ENCODE results near the gene COL1A1.

The COL1A1 gene

GRCh38 chr17:50208611-50209061, 7.2 kb upstream of the COL1A1 start:
- no peak overlapping the region for H3K4me3 ChIP-seq (replicated peaks; ENCODE audit: low read depth, low read length)
- no peak for DNase-seq (ENCODE audit: extremely low read depth, insufficient read length)
- no peaks in the 10 kb centered on the region for H3K36me3 ChIP-seq (ENCODE audit: control insufficient read depth, insufficient read depth, low read length)
- H3K27me3 ChIP-seq (replicated peaks; ENCODE audit: control insufficient read depth, insufficient read depth, low read length), result peaks cover 5% of the 10 kb centered on the region
- TF ChIP-seq CTCF (IDR thresholded peaks at IDR 0.05; ENCODE audit: insufficient read depth, low read length, poor library complexity, severe bottlenecking), result no peak

GRCh38 chr17:50207792-50208567, 6.5 kb upstream of the COL1A1 start:
- DNase-seq (ENCODE audit: extremely low read depth, insufficient read length), result no peak
- H3K4me3 ChIP-seq (replicated peaks; ENCODE audit: low read depth, low read length), result no peak overlapping the region
- H3K27me3 ChIP-seq (replicated peaks; ENCODE audit: control insufficient read depth, insufficient read depth, low read length), result peaks cover 5% of the 10 kb centered on the region
- H3K36me3 ChIP-seq (ENCODE audit: control insufficient read depth, insufficient read depth, low read length), result no peaks in the 10 kb centered on the region
- TF ChIP-seq CTCF (IDR thresholded peaks at IDR 0.05; ENCODE audit: insufficient read depth, low read length, poor library complexity, severe bottlenecking), result no peak

GRCh38 chr17:50207315-50207714, 5.9 kb upstream of the COL1A1 start:
- TF ChIP-seq CTCF (IDR thresholded peaks at IDR 0.05; ENCODE audit: insufficient read depth, low read length, poor library complexity, severe bottlenecking), result no peak
- Histone ChIP-seq H3K4me3 (replicated peaks; ENCODE audit: low read depth, low read length) (no peak overlapping the region), H3K27me3 (replicated peaks; ENCODE audit: control insufficient read depth, insufficient read depth, low read length) (peaks cover 5% of the 10 kb centered on the region), H3K36me3 (ENCODE audit: control insufficient read depth, insufficient read depth, low read length) (no peaks in the 10 kb centered on the region)
- DNase-seq (ENCODE audit: extremely low read depth, insufficient read length), result no peak

GRCh38 chr17:50206604-50207293, 5.3 kb upstream of the COL1A1 start:
- DNase-seq (ENCODE audit: extremely low read depth, insufficient read length), result no peak
- Histone ChIP-seq H3K36me3 (ENCODE audit: control insufficient read depth, insufficient read depth, low read length) (no peaks in the 10 kb centered on the region), H3K4me3 (replicated peaks; ENCODE audit: low read depth, low read length) (no peak overlapping the region), H3K27me3 (replicated peaks; ENCODE audit: control insufficient read depth, insufficient read depth, low read length) (peaks cover 5% of the 10 kb centered on the region)
- TF ChIP-seq CTCF (IDR thresholded peaks at IDR 0.05; ENCODE audit: insufficient read depth, low read length, poor library complexity, severe bottlenecking), result no peak

GRCh38 chr17:50205963-50206505, 4.6 kb upstream of the COL1A1 start:
- no peak for DNase-seq (ENCODE audit: extremely low read depth, insufficient read length)
- TF ChIP-seq CTCF (IDR thresholded peaks at IDR 0.05; ENCODE audit: insufficient read depth, low read length, poor library complexity, severe bottlenecking), result no peak
- Histone ChIP-seq H3K4me3 (replicated peaks; ENCODE audit: low read depth, low read length) (no peak overlapping the region), H3K36me3 (ENCODE audit: control insufficient read depth, insufficient read depth, low read length) (no peaks in the 10 kb centered on the region), H3K27me3 (replicated peaks; ENCODE audit: control insufficient read depth, insufficient read depth, low read length) (peaks cover 8% of the 10 kb centered on the region)

Measured in GM06990 (cell line).